Ovary (tissue), 9 donors: Measurements from ENCODE around the gene ARSA. TPM values are rescaled to one million over a fixed set of nuclear protein-coding genes. Genes with fewer than 3 reads are reported as not detected.

Source experiments
- DNase-seq, 5 donors: peaks; one replicate each; pipeline ENCODE4 v3.0.0-alpha.2; 2019 to 2020
- H3K27ac ChIP-seq, 2 donors: fragments of 200-600 bp; one replicate each; pipeline versions ENCODE4 v1.5.1 to v1.8.0; 2019 to 2022
- H3K27me3 ChIP-seq: fragments of 200-600 bp; one replicate; pipeline ENCODE4 v1.8.0; 2022
- H3K36me3 ChIP-seq: fragments of 200-600 bp; sonication (generic); one replicate; pipeline ENCODE4 v1.5.1; 2019
- H3K4me1 ChIP-seq: one replicate; pipeline ENCODE4 v1.8.1; 2013; ENCODE audit warnings: mild to moderate bottlenecking, moderate library complexity; ENCODE audit not compliant: insufficient read depth
- H3K4me3 ChIP-seq: fragments of 200-600 bp; sonication (generic); one replicate; pipeline ENCODE4 v1.5.1; 2017
- H3K9me3 ChIP-seq, 2 donors: fragments of 200-600 bp in 1 of 2; sonication (generic) in 1 of 2; one replicate each; pipeline versions ENCODE4 v1.5.1 to v1.8.1; 2013 to 2019; ENCODE audit warnings: mild to moderate bottlenecking in 1 of 2, moderate library complexity in 1 of 2
- CTCF ChIP-seq, 3 donors: fragments of 450-650 bp in 2 of 3; fragments of 200-600 bp in 1 of 3; IDR thresholded peaks; one replicate each; pipeline versions ENCODE4 v1.5.1 to v1.8.0; 2016 to 2022; ENCODE audit warnings: antibody characterized with exemption in 3 of 3, mild to moderate bottlenecking in 1 of 3
- EP300 ChIP-seq: sonication (generic); formaldehyde crosslinking; IDR thresholded peaks from one replicate; pipeline ENCODE4 v1.6.1; 2017; ENCODE audit warnings: antibody characterized with exemption
- POLR2A ChIP-seq: fragments of 450-650 bp; IDR thresholded peaks from one replicate; pipeline ENCODE4 v1.6.1; 2017; ENCODE audit warnings: antibody characterized with exemption, mild to moderate bottlenecking, moderate library complexity
- WGBS, 3 donors: extraction: QIAGEN DNeasy Blood & Tissue Kit in 1 of 3; methylation state at CpG; one replicate each; pipeline versions ENCODE4 v1.1.5 to v1.1.7; 2013 to 2017; 5-methylcytosine and 5-hydroxymethylcytosine counted together
- intact Hi-C, 4 donors: fragments of 100-400 bp; cut with DNase I; formaldehyde crosslinking; loops; one replicate each; pipeline versions ENCODE4 v1.11.0 to v1.15.1; 2022 to 2023
- polyA plus RNA-seq, 2 donors: library from polyadenylated mRNA; stranded (reverse); fragments of 200-250 nt in 1 of 2; fragments of 350-450 nt in 1 of 2; fragmentation: Illumina TruSeq in 1 of 2; extraction: RNeasy Lipid Tissue Mini Kit (QIAGEN cat#74804) in 1 of 2; gene quantifications; one replicate each; pipeline ENCODE4 v1.2.3, GENCODE V29; 2013 to 2014
- total RNA-seq, 7 donors: library from RNA; depleted of rRNA in 2 of 7; stranded (reverse); fragments of >200 nt in 2 of 7; fragmentation: NEBNext Ultra II Directional in 3 of 7; extraction: Animal tissue kit (Norgen Biotek cat#: 25700) in 3 of 7; gene quantifications; one replicate each; pipeline versions ENCODE4 v1.1.0 to v1.2.4, GENCODE V29; 2016 to 2023
- donor health status: DM: no; HTN: no; CAD: no; lungs with moderate emphysema.
- donor health status: DM: no; HTN: no; CAD: no.
- donor health status: Bipolar disorder and iron deficiency.
- donor health status: DM: yes; HTN: yes; CAD: no.
- donor health status: DM: no; HTN: no; CAD: no.
- donor health status: DM: yes; HTN: yes; CAD: no.

Gene ARSA
- total and polyA plus RNA-seq, 9 donors = 2.1 to 51.6 (median 13.1) TPM

DNA sequence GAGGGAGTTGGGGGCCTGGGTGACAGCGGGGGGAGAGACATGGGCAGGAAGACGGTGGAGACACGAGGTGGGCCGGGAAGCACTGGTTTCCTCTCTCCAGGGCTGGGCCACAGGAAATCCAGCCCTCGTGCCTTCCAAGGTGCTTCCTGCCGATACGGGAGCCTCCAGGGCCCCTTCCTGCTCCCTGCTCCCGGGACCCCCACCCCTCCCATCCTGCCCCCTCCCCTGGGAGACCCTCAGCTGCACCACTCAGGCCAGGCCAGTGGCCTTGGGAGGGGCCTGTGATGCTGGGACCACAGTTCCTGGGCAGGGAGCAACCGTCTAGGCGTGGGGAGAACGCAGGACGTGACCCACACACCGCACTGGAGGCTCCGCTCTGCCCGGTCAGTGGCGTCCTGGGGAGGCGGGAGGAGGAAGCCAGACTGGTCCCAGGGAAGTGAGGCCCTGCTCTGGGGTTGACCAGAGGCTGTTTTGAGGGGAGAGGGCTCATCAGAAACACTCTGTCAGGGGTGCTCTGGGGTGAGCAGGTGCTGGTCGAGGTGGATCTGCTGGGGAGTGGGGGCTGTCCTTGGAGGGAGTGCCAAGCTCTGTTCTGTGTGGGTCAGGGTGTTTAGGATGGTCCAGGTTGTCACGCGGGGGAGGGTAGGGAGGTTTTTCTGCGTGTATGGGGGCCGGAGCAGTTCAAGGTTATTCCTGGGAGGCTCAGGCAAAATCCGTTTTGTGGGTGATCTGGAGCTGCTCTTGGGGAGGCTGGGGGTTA lies 44.7 kb upstream of the ARSA start, which contains the start of gene SHANK3:
SHANK3 (plus strand) TSS at position 353 of the 760 bp plus-strand sequence.
- Histone ChIP-seq H3K27ac (no peak within 1 kb of the TSS), H3K36me3 (no peaks in the 10 kb centered on the region), H3K27me3 (no peaks in the 10 kb centered on the region), H3K4me3 (peak within 1 kb of the TSS; percentile 9), H3K4me1 (peaks cover 4% of the 10 kb centered on the region), H3K9me3 (no peaks in the 10 kb centered on the region)
- WGBS, 3 donors = 43 to 51% (median 46%) methylated on average over 20 to 23 of the region's 23 CpGs
- TF ChIP-seq POLR2A = no peak
- no peak for TF ChIP-seq CTCF (IDR thresholded peaks at IDR 0.05)
- no peak for TF ChIP-seq EP300
- peak in 2 of 5 donors; percentile 41 for DNase-seq
- intact Hi-C loops = no loop called here

- WGBS, 3 donors = 81 to 93% (median 89%) methylated on average over 7 to 8 of the region's 8 CpGs
- no peaks in the 10 kb centered on the region for H3K36me3 ChIP-seq
- H3K27me3 ChIP-seq = no peaks in the 10 kb centered on the region
- TF ChIP-seq CTCF (IDR thresholded peaks at IDR 0.05) (no peak), EP300 (no peak), POLR2A (no peak)
- H3K27ac ChIP-seq = no peak overlapping the region
- H3K4me1 ChIP-seq = peaks cover 4% of the 10 kb centered on the region
- no peak for DNase-seq
- intact Hi-C loops = no loop called here
- H3K4me3 ChIP-seq = no peak overlapping the region
- no peaks in the 10 kb centered on the region for H3K9me3 ChIP-seq
Measured at GRCh38 chr22:50672041-50672440, 44.1 kb upstream of the ARSA start.

DNA sequence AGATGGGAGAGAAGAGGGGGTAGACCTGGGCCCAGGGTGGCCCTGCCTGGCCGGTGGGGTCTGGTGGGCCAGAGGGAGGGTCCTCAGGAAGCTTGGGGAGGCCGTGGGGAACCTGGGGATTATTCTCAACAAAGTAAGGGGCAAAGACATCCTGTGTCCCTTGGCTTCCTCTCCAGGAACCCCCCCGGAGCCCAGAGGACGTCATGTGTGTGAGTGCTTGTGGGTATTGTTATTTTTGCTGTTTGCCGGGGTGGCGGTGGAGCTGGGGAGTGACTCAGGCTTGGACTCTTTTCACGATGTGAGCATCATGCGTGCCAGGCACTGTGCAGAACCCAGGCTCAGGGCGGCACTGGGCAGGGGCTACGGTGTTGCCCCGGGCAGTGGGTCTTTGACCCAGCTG lies 43.7 kb upstream of the ARSA start:
- peaks cover 4% of the 10 kb centered on the region for H3K4me1 ChIP-seq
- TF ChIP-seq CTCF (IDR thresholded peaks at IDR 0.05) = no peak
- TF ChIP-seq EP300 = no peak
- no peak for TF ChIP-seq POLR2A
- DNase-seq = no peak
- H3K4me3 ChIP-seq = no peak overlapping the region
- intact Hi-C loops = no loop called here
- no peaks in the 10 kb centered on the region for H3K9me3 ChIP-seq
- H3K27me3 ChIP-seq = no peaks in the 10 kb centered on the region
- 65 to 76% (median 75%) methylated on average over 11 of the region's 11 CpGs for WGBS, 3 donors
- H3K36me3 ChIP-seq = no peaks in the 10 kb centered on the region
- H3K27ac ChIP-seq = no peak overlapping the region

DNA sequence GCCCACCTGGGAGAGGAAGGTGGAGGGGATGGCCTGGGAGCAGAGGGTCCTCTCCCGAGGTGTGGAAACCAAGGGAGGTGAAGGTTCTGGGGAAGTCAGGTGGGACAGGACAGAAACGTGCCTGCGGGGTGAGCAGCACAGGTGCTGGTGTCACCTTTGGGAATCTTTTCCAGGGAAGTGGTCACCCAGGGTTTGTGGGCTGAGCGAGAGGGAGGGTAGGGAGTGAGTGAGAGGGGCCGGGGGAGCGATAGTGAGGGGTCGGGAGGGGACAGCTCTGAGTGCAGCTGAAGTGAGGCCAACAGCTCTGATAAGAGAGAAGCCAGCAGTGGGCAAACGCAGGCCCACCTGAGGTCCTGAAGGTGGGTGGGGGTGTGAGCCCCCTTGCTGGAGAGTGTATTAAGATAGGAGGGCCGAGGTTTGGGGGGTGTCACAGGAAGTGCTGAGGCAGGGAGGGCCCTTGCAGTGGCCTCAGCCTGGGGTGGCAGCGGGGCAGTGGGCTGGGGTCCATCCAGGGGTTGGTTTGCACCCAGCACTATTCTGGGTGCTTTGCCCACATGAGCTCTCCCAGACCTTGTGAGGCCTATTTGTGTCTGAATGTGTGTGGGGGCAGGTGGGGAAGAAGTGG lies 43.1 kb upstream of the ARSA start:
- Histone ChIP-seq H3K36me3 (no peaks in the 10 kb centered on the region), H3K4me1 (peaks cover 4% of the 10 kb centered on the region), H3K9me3 (no peaks in the 10 kb centered on the region), H3K27me3 (no peaks in the 10 kb centered on the region), H3K4me3 (no peak overlapping the region), H3K27ac (no peak overlapping the region)
- WGBS, 3 donors = 47 to 58% (median 53%) methylated on average over 10 of the region's 10 CpGs
- intact Hi-C loops = no loop called here
- DNase-seq = no peak
- no peak for TF ChIP-seq EP300
- TF ChIP-seq CTCF (IDR thresholded peaks at IDR 0.05) = no peak
